HUDEP-2 (cell line): ENCODE measurements around the gene CEP162.
"Not testable (repeated sequence)": the region's sequence is repeated elsewhere in the genome, so short reads cannot be mapped to it uniquely, and the experiment has no call there.

Experiments
- DNase-seq, 76 experiments: peaks; one replicate each; lab custom pipeline; 2025; ENCODE audit not compliant: unreplicated experiment in 76 of 76; lab: John Stamatoyannopoulos, UW

Gene CEP162

GRCh38 chr6:84227434-84228197 is at the start of gene CEP162:
Gene CEP162 (minus strand): TSS chr6:84227643. CDS start chr6:84226393, 1,250 bp downstream.
- peak in 75 of 76 experiments; percentile 46 to 98 (median 86) for DNase-seq

GRCh38 chr6:84274856-84275255 is 47.4 kb upstream of the CEP162 start:
- no peak for DNase-seq

GRCh38 chr6:84273048-84273809 is 45.8 kb upstream of the CEP162 start:
- DNase-seq: no peak

- DNase-seq: no peak
Measured at GRCh38 chr6:84272298-84272697, 44.9 kb upstream of the CEP162 start.

- DNase-seq: no peak
Measured at GRCh38 chr6:84271061-84271716, 43.7 kb upstream of the CEP162 start.

- peak in 35 of 76 experiments; percentile 6 to 84 (median 64) for DNase-seq
Measured at GRCh38 chr6:84269947-84270733, 42.7 kb upstream of the CEP162 start.

GRCh38 chr6:84268781-84269180 is 41.3 kb upstream of the CEP162 start:
- no peak for DNase-seq

- no peak for DNase-seq
Measured at GRCh38 chr6:84263557-84263956, 36.1 kb upstream of the CEP162 start.

GRCh38 chr6:84260926-84261325 is 33.5 kb upstream of the CEP162 start:
- no peak for DNase-seq

GRCh38 chr6:84260196-84260595 is 32.8 kb upstream of the CEP162 start:
- no peak for DNase-seq

- DNase-seq: no peak
Measured at GRCh38 chr6:84258866-84259265, 31.4 kb upstream of the CEP162 start.

GRCh38 chr6:84258268-84258667 is 30.8 kb upstream of the CEP162 start:
- no peak for DNase-seq

GRCh38 chr6:84255641-84256040 is 28.2 kb upstream of the CEP162 start:
- no peak for DNase-seq

- DNase-seq: no peak
Measured at GRCh38 chr6:84253380-84253779, 25.9 kb upstream of the CEP162 start.

GRCh38 chr6:84251891-84252539 is 24.6 kb upstream of the CEP162 start:
- DNase-seq: no peak

GRCh38 chr6:84249724-84250123 is 22.3 kb upstream of the CEP162 start:
- DNase-seq: peak in 1 of 76 experiments; percentile 11

- DNase-seq: not testable (repeated sequence)
Measured at GRCh38 chr6:84244416-84245081, 17.1 kb upstream of the CEP162 start.

- no peak for DNase-seq
Measured at GRCh38 chr6:84243240-84243639, 15.8 kb upstream of the CEP162 start.

- DNase-seq: no peak
Measured at GRCh38 chr6:84242265-84242664, 14.8 kb upstream of the CEP162 start.

- peak in 1 of 76 experiments; percentile 45 for DNase-seq
Measured at GRCh38 chr6:84228198-84228543, 728 bp upstream of the CEP162 start.
